Hair follicular keratinocyte (primary cell): ENCODE results near the gene PIPOX. TPM values are rescaled to one million over a fixed set of nuclear protein-coding genes. Genes with fewer than 3 reads are reported as not detected.

Source experiments
- total RNA-seq: library from RNA; depleted of rRNA; stranded (reverse); fragments of >200 nt; gene quantifications from 2 replicates; pipeline ENCODE4 v1.2.3, GENCODE V29; 2015

PIPOX gene, protein sequence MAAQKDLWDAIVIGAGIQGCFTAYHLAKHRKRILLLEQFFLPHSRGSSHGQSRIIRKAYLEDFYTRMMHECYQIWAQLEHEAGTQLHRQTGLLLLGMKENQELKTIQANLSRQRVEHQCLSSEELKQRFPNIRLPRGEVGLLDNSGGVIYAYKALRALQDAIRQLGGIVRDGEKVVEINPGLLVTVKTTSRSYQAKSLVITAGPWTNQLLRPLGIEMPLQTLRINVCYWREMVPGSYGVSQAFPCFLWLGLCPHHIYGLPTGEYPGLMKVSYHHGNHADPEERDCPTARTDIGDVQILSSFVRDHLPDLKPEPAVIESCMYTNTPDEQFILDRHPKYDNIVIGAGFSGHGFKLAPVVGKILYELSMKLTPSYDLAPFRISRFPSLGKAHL
- total RNA-seq, result 0.23 and 0.39 TPM in 2 replicates

GRCh38 chr17:29042679-29043538 lies at the start of gene PIPOX:
Gene PIPOX, plus strand, starts transcription at chr17:29043141. Its CDS starts 85 bp downstream, at chr17:29043226.

GRCh38 chr17:29005936-29006511 lies 36.9 kb upstream of the PIPOX start, which contains the start of gene SEZ6:
Gene SEZ6, minus strand, starts transcription at chr17:29006033. Its CDS starts 164 bp downstream, at chr17:29005869.

Other genes starting within 250 kb of the PIPOX start
- 8.7 and 9.3 TPM in 2 replicates for gene FAM222B, start 200.4 kb upstream of the PIPOX start, total RNA-seq
- 43.0 and 78.7 TPM in 2 replicates for gene ERAL1, start 188.1 kb upstream of the PIPOX start, total RNA-seq
- gene FLOT2, start 145.4 kb upstream of the PIPOX start, total RNA-seq, result 94.7 and 97.4 TPM in 2 replicates
- gene DHRS13, start 140.1 kb upstream of the PIPOX start, total RNA-seq, result 7.7 and 12.0 TPM in 2 replicates
- 7.8 and 14.0 TPM in 2 replicates for gene PHF12, start 91.6 kb upstream of the PIPOX start, total RNA-seq
- not detected in 2 replicates for gene SEZ6, start 37.1 kb upstream of the PIPOX start, total RNA-seq
- gene MYO18A, start 137.3 kb downstream of the PIPOX start, total RNA-seq, result 37.2 and 49.7 TPM in 2 replicates
- not detected in 2 replicates for gene CRYBA1, start 203.7 kb downstream of the PIPOX start, total RNA-seq